ENCODE measurements around the gene PRMT2. TPM values are rescaled to one million over a fixed set of nuclear protein-coding genes. Genes with fewer than 3 reads are reported as not detected.

Gene PRMT2
- total RNA-seq, 1 donor from 2014 or later = 151 TPM

DNA sequence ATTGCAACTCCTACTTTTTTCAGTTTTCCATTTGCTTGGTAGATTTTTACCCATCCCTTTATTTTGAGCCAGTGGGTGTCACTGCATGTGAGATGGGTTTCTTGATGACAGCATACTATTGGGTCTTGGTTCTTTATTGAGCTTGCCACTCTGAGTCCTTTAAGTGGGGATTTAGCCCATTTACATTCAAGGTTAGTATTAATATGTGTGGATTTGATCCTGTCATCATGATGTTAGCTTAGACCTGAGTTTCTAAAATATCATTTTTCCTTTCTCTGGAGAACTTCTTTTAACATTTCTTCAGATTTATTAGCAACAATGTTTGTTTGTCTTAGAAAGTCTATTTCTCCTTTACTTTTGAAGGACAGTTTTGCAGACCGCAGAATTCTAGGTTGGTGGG, 18.8 kb upstream of the PRMT2 start:
- Mint-ChIP-seq H3K27ac (ENCODE audit: unreplicated experiment) (no peak overlapping the region), H3K27me3 (ENCODE audit: unreplicated experiment) (peaks cover 2% of the 10 kb centered on the region), H3K4me1 (ENCODE audit: unreplicated experiment) (peaks cover 5% of the 10 kb centered on the region), H3K4me3 (ENCODE audit: unreplicated experiment) (no peak overlapping the region), H3K36me3 (ENCODE audit: low read depth, unreplicated experiment) (no peaks in the 10 kb centered on the region), H3K9me3 (ENCODE audit: unreplicated experiment) (no peaks in the 10 kb centered on the region)
- DNase-seq (ENCODE audit: low spot score) = no peak
- TF ChIP-seq, protein P1, sequence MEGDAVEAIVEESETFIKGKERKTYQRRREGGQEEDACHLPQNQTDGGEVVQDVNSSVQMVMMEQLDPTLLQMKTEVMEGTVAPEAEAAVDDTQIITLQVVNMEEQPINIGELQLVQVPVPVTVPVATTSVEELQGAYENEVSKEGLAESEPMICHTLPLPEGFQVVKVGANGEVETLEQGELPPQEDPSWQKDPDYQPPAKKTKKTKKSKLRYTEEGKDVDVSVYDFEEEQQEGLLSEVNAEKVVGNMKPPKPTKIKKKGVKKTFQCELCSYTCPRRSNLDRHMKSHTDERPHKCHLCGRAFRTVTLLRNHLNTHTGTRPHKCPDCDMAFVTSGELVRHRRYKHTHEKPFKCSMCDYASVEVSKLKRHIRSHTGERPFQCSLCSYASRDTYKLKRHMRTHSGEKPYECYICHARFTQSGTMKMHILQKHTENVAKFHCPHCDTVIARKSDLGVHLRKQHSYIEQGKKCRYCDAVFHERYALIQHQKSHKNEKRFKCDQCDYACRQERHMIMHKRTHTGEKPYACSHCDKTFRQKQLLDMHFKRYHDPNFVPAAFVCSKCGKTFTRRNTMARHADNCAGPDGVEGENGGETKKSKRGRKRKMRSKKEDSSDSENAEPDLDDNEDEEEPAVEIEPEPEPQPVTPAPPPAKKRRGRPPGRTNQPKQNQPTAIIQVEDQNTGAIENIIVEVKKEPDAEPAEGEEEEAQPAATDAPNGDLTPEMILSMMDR (IDR thresholded peaks at IDR 0.05; ENCODE audit: unreplicated experiment) = no peak

DNA sequence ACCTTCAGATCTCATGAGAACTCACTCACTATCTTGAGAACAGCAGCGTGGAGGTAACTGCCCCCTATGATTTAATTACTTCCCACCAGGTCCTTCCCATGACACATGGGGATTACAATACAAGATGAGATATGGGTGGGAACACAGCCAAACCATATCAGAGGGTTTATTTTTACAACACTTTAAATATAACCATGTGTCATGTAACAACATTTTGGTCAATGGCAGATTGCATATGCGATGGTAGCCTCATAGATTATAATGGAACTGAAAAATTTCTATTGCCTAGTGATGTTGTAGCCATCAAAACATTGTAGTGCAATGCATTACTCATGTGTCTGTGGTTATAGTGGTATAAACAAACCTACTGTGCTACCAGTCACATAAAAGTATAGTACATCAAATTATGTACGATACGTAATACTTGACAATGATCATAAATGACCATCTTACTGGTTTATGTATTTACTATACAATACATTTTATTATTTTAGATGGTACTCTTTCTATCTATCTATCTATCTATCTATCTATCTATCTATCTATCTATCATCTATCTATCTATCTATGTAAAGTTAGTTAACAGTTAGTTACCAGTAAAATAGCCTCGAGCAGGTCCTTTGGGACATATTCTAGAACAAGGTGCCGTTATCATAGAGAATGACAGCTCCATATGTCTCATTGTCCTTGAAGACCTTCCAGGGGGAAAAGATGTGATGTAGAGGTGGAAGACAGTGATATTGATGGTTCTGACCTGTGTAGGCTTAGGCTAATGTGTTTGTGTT, 18.0 kb upstream of the PRMT2 start:
- H3K9me3 Mint-ChIP-seq (ENCODE audit: unreplicated experiment) = no peaks in the 10 kb centered on the region
- peaks cover 5% of the 10 kb centered on the region for H3K4me1 Mint-ChIP-seq (ENCODE audit: unreplicated experiment)
- H3K27me3 Mint-ChIP-seq (ENCODE audit: unreplicated experiment) = peaks cover 2% of the 10 kb centered on the region
- no peaks in the 10 kb centered on the region for H3K36me3 Mint-ChIP-seq (ENCODE audit: low read depth, unreplicated experiment)
- no peak overlapping the region for H3K27ac Mint-ChIP-seq (ENCODE audit: unreplicated experiment)
- TF ChIP-seq, protein P1 (IDR thresholded peaks at IDR 0.05; ENCODE audit: unreplicated experiment) = no peak
- no peak for DNase-seq (ENCODE audit: low spot score)
- no peak overlapping the region for H3K4me3 Mint-ChIP-seq (ENCODE audit: unreplicated experiment)

DNA sequence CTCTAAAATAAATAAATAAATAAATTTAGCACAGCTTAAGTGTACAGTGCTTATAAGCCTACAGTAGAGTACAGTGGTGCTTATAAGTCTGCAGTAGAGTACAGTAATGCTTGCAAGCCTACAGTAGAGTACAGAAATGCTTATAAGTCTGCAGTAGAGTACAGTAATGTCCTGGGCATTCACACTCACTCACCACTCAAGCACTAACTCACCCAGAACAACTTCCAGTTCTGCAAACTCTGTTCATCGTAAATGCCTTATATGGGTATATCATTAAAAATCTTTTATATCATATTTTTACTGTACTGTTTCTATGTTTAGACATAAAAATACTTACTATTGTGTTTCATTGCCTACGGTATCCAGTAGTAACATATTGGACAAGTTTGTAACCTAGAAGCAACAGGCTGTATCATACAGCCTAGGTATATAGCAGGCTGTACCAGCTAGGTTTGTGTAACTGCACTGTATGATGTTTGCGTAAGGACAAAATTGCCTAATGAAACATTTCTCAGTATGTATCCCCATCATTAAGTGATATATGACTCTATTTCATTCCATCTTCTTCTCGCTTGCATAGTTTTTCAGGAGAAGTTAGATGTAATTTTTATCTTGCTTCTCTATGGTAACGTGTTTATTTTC, 16.6 kb upstream of the PRMT2 start:
- H3K4me3 Mint-ChIP-seq (ENCODE audit: unreplicated experiment) = no peak overlapping the region
- TF ChIP-seq, protein P1 (IDR thresholded peaks at IDR 0.05; ENCODE audit: unreplicated experiment) = no peak
- no peaks in the 10 kb centered on the region for H3K9me3 Mint-ChIP-seq (ENCODE audit: unreplicated experiment)
- no peak overlapping the region for H3K27ac Mint-ChIP-seq (ENCODE audit: unreplicated experiment)
- no peaks in the 10 kb centered on the region for H3K36me3 Mint-ChIP-seq (ENCODE audit: low read depth, unreplicated experiment)
- H3K27me3 Mint-ChIP-seq (ENCODE audit: unreplicated experiment) = peaks cover 2% of the 10 kb centered on the region
- peaks cover 5% of the 10 kb centered on the region for H3K4me1 Mint-ChIP-seq (ENCODE audit: unreplicated experiment)
- DNase-seq (ENCODE audit: low spot score) = no peak

DNA sequence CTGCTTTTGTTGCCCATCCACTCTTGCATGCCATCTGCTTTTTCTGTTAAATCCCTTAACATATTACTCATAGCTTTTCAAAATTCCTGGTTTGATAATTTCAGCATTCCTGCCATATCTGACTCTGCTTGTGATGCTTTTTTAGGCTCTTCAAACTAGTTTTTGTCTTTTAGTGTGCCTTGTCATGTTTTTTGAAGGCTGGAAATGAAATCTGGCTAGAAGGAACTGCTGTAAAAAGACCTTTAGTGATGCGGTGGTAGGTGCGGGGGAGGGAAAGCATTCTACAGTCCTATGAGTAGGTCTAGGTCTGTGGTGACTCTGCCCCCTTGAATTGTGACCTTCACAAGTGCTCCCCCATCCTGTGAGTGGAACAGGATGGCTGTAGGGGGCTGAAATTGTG, 15.6 kb upstream of the PRMT2 start:
- peaks cover 5% of the 10 kb centered on the region for H3K4me1 Mint-ChIP-seq (ENCODE audit: unreplicated experiment)
- no peak overlapping the region for H3K27ac Mint-ChIP-seq (ENCODE audit: unreplicated experiment)
- H3K36me3 Mint-ChIP-seq (ENCODE audit: low read depth, unreplicated experiment) = no peaks in the 10 kb centered on the region
- no peak overlapping the region for H3K4me3 Mint-ChIP-seq (ENCODE audit: unreplicated experiment)
- TF ChIP-seq, protein P1 (IDR thresholded peaks at IDR 0.05; ENCODE audit: unreplicated experiment) = no peak
- no peaks in the 10 kb centered on the region for H3K9me3 Mint-ChIP-seq (ENCODE audit: unreplicated experiment)
- H3K27me3 Mint-ChIP-seq (ENCODE audit: unreplicated experiment) = peaks cover 2% of the 10 kb centered on the region
- DNase-seq (ENCODE audit: low spot score) = no peak

DNA sequence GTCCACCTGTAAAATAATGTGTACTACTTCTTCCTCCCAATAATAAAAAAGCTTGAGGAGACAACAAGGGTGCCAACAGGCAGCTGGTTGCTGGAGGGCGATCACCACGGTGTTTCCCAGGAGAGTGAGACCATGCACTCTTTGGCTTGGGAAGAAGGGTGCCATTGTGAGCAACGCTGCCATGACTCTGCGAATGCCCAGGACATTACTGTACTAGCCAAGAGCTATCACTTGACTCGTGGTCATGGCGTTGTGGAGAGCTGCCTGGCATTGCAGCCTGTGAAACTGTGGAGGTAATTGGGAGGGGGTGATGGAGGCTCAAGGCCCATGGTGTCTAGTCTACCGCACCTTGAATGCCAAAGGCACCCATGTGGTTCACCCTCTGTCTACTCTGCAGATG, 14.6 kb upstream of the PRMT2 start:
- H3K4me1 Mint-ChIP-seq (ENCODE audit: unreplicated experiment) = peaks cover 5% of the 10 kb centered on the region

More for the DNA sequence above, 14.6 kb upstream of the PRMT2 start:
- Mint-ChIP-seq H3K36me3 (ENCODE audit: low read depth, unreplicated experiment) (peaks cover 7% of the 10 kb centered on the region), H3K27me3 (ENCODE audit: unreplicated experiment) (peaks cover 2% of the 10 kb centered on the region), H3K9me3 (ENCODE audit: unreplicated experiment) (no peaks in the 10 kb centered on the region), H3K27ac (ENCODE audit: unreplicated experiment) (peak overlapping the region; percentile 42), H3K4me3 (ENCODE audit: unreplicated experiment) (no peak overlapping the region)
- TF ChIP-seq, protein P1 (IDR thresholded peaks at IDR 0.05; ENCODE audit: unreplicated experiment) = no peak
- DNase-seq (ENCODE audit: low spot score) = no peak
